G401 (cell line): ENCODE results near the gene GGNBP2. TPM values are rescaled to one million over a fixed set of nuclear protein-coding genes. Genes with fewer than 3 reads are reported as not detected.
"Not testable (repeated sequence)": the region's sequence is repeated elsewhere in the genome, so short reads cannot be mapped to it uniquely, and the experiment has no call there.

Experiments
- DNase-seq: peaks from one replicate; pipeline ENCODE4 v3.0.0-alpha.2; 2015; ENCODE audit warnings: low spot score
- in situ Hi-C: cut with HindIII; loops from 2 replicates; pipeline ENCODE4 v1.10.0; 2016; ENCODE audit warnings: low sequenced_read_pairs, mixed read lengths
- total RNA-seq: library from RNA; depleted of rRNA; stranded (reverse); fragments of >200 nt; shearing (Covaris generic); gene quantifications from 2 replicates; pipeline ENCODE4 v1.2.3, GENCODE V29; 2014; rRNA removed

Gene GGNBP2
- total RNA-seq, result 39.8 and 51.4 TPM in 2 replicates

GRCh38 chr17:36544307-36545076, at the start of gene GGNBP2:
TSS of gene GGNBP2 (plus strand) at chr17:36544919. CDS start at chr17:36545725, 806 bp downstream.
- in situ Hi-C loops, result no loop called here
- DNase-seq, result peak; percentile 93

GRCh38 chr17:36495076-36495578, 49.6 kb upstream of the GGNBP2 start:
- no peak for DNase-seq
- in situ Hi-C loops, result no loop called here

- in situ Hi-C loops, result no loop called here
- DNase-seq, result no peak
These were observed 48.5 kb upstream of the GGNBP2 start for GRCh38 chr17:36496018-36496789.

- DNase-seq, result no peak
- in situ Hi-C loops, result no loop called here
These were observed 46.6 kb upstream of the GGNBP2 start for GRCh38 chr17:36498155-36498554.

GRCh38 chr17:36498560-36499300, 46.0 kb upstream of the GGNBP2 start:
- no peak for DNase-seq
- in situ Hi-C loops, result no loop called here

- in situ Hi-C loops, result no loop called here
- no peak for DNase-seq
These were observed 43.9 kb upstream of the GGNBP2 start for GRCh38 chr17:36500745-36501225.

- no peak for DNase-seq
- in situ Hi-C loops, result no loop called here
These were observed 43.4 kb upstream of the GGNBP2 start for GRCh38 chr17:36501351-36501750.

GRCh38 chr17:36501963-36502362, 42.8 kb upstream of the GGNBP2 start:
- no peak for DNase-seq
- in situ Hi-C loops, result no loop called here

- in situ Hi-C loops, result no loop called here
These were observed 41.1 kb upstream of the GGNBP2 start for GRCh38 chr17:36503456-36504155.

GRCh38 chr17:36504156-36504545, 40.6 kb upstream of the GGNBP2 start:
- in situ Hi-C loops, result no loop called here
- no peak for DNase-seq

More at GRCh38 chr17:36503456-36504155, 41.1 kb upstream of the GGNBP2 start:
- DNase-seq, result no peak

GRCh38 chr17:36505171-36505570, 39.5 kb upstream of the GGNBP2 start:
- DNase-seq, result no peak
- in situ Hi-C loops, result no loop called here

GRCh38 chr17:36506249-36506826, 38.4 kb upstream of the GGNBP2 start:
- no peak for DNase-seq
- in situ Hi-C loops, result no loop called here

- in situ Hi-C loops, result no loop called here
- no peak for DNase-seq
These were observed 37.9 kb upstream of the GGNBP2 start for GRCh38 chr17:36506831-36507230.

- in situ Hi-C loops, result no loop called here
- DNase-seq, result no peak
These were observed 37.5 kb upstream of the GGNBP2 start for GRCh38 chr17:36507266-36507665.

- DNase-seq, in situ Hi-C loops: not testable (repeated sequence)
These were observed 36.3 kb upstream of the GGNBP2 start for GRCh38 chr17:36508439-36508838.

- no peak for DNase-seq
- in situ Hi-C loops, result no loop called here
These were observed 35.3 kb upstream of the GGNBP2 start for GRCh38 chr17:36509272-36509985.

- no peak for DNase-seq
- in situ Hi-C loops, result no loop called here
These were observed 34.1 kb upstream of the GGNBP2 start for GRCh38 chr17:36510636-36511035.

GRCh38 chr17:36511216-36511615, 33.5 kb upstream of the GGNBP2 start:
- DNase-seq, result no peak
- in situ Hi-C loops, result no loop called here
